Smooth muscle cell (in vitro differentiated cells): ENCODE measurements around the gene KCNJ1. TPM values are rescaled to one million over a fixed set of nuclear protein-coding genes. Genes with fewer than 3 reads are reported as not detected.

Experiments
- DNase-seq: peaks from one replicate; lab custom pipeline; 2025; ENCODE audit not compliant: unreplicated experiment; lab: John Stamatoyannopoulos, UW
- H2AFZ ChIP-seq: fragments of 200-600 bp; sonication (generic); 2 replicates; pipeline ENCODE4 v1.6.0; 2016; ENCODE audit warnings: antibody characterized with exemption, low read depth, mild to moderate bottlenecking
- H3F3A ChIP-seq: fragments of 200-600 bp; sonication (generic); 2 replicates; pipeline ENCODE4 v1.6.0; 2017; ENCODE audit warnings: antibody characterized with exemption, low read depth
- H3K27ac ChIP-seq: fragments of 200-600 bp; sonication (generic); 2 replicates; pipeline ENCODE4 v1.5.1; 2016; ENCODE audit warnings: low read depth, mild to moderate bottlenecking
- H3K27me3 ChIP-seq: fragments of 200-600 bp; sonication (generic); 2 replicates; pipeline ENCODE4 v1.6.1; 2016; ENCODE audit warnings: low read depth, mild to moderate bottlenecking
- H3K36me3 ChIP-seq: fragments of 200-600 bp; sonication (generic); 2 replicates; pipeline ENCODE4 v1.5.1; 2016; ENCODE audit warnings: low read depth
- H3K4me1 ChIP-seq: fragments of 200-600 bp; sonication (generic); 2 replicates; pipeline ENCODE4 v1.5.1; 2016; ENCODE audit warnings: low read depth
- H3K4me2 ChIP-seq: fragments of 200-600 bp; sonication (generic); 2 replicates; pipeline ENCODE4 v1.6.0; 2016; ENCODE audit warnings: mild to moderate bottlenecking
- H3K4me3 ChIP-seq: fragments of 200-600 bp; sonication (generic); 2 replicates; pipeline ENCODE4 v1.5.1; 2016; ENCODE audit warnings: mild to moderate bottlenecking
- H3K79me2 ChIP-seq: fragments of 200-600 bp; sonication (generic); 2 replicates; pipeline ENCODE4 v1.6.0; 2016; ENCODE audit warnings: low read depth, mild to moderate bottlenecking
- H3K9ac ChIP-seq: fragments of 200-600 bp; sonication (generic); 2 replicates; pipeline ENCODE4 v1.6.0; 2016; ENCODE audit warnings: low read depth
- H3K9me3 ChIP-seq: fragments of 200-600 bp; sonication (generic); replicated peaks from 2 replicates; pipeline ENCODE4 v1.5.1; 2016; ENCODE audit warnings: low read depth
- H4K20me1 ChIP-seq: fragments of 200-600 bp; sonication (generic); 2 replicates; pipeline ENCODE4 v1.6.0; 2016; ENCODE audit warnings: low read depth
- CTCF ChIP-seq: fragments of 200-600 bp; sonication (generic); IDR thresholded peaks from 2 replicates; pipeline ENCODE4 v1.5.1; 2017; ENCODE audit warnings: borderline replicate concordance, mild to moderate bottlenecking, antibody characterized with exemption; ENCODE audit not compliant: insufficient read depth, poor library complexity, severe bottlenecking
- WGBS: methylation state at CpG from one replicate; pipeline ENCODE4 v1.1.7; 2016; ENCODE audit warnings: low lambda C conversion rate; 5-methylcytosine and 5-hydroxymethylcytosine counted together
- polyA plus RNA-seq: library from polyadenylated mRNA; unstranded; fragments of >200 nt; fragmentation: Nextera tagmentation; extraction: Ambion mirVana; gene quantifications from 2 replicates; pipeline ENCODE4 v1.2.1, GENCODE V29; 2016
- total RNA-seq: library from RNA; depleted of rRNA; stranded (reverse); fragments of >200 nt; gene quantifications from 2 replicates; pipeline ENCODE4 v1.2.3, GENCODE V29; 2014

The KCNJ1 gene
- total RNA-seq: 0.99 TPM in 1 of 2 replicates, not detected in the other
- 0.35 TPM in 1 of 2 replicates, not detected in the other for polyA plus RNA-seq

GRCh38 chr11:128867277-128867676 lies at the start of gene KCNJ1:
KCNJ1 (minus strand) TSS chr11:128867296; CDS start chr11:128840243, 27,053 bp downstream.
- no peak for DNase-seq
- no peak within 1 kb of the TSS for H3K4me2 ChIP-seq
- no peak for TF ChIP-seq CTCF
- H3K9me3 ChIP-seq: no peaks in the 10 kb centered on the region
- WGBS: 88% methylated on average over 8 of the region's 8 CpGs
- H3K36me3 ChIP-seq: no peaks in the 10 kb centered on the region
- no peak within 1 kb of the TSS for H3K27ac ChIP-seq
- H3F3A ChIP-seq: peaks cover 12% of the 10 kb centered on the region
- H3K9ac ChIP-seq: no peak within 1 kb of the TSS
- no peaks in the 10 kb centered on the region for H3K79me2 ChIP-seq
- no peak within 1 kb of the TSS for H2AFZ ChIP-seq
- no peaks in the 10 kb centered on the region for H4K20me1 ChIP-seq
- H3K27me3 ChIP-seq: peaks cover 17% of the 10 kb centered on the region
- no peak within 1 kb of the TSS for H3K4me3 ChIP-seq
- H3K4me1 ChIP-seq: no peaks in the 10 kb centered on the region

- Histone ChIP-seq H3K9ac (no peak overlapping the region), H4K20me1 (no peaks in the 10 kb centered on the region), H3K27ac (no peak overlapping the region), H3K9me3 (no peaks in the 10 kb centered on the region), H3K4me3 (no peak overlapping the region), H3K4me1 (no peaks in the 10 kb centered on the region), H3F3A (no peaks in the 10 kb centered on the region), H3K4me2 (no peak overlapping the region), H3K79me2 (no peaks in the 10 kb centered on the region), H3K36me3 (no peaks in the 10 kb centered on the region), H3K27me3 (peaks cover 5% of the 10 kb centered on the region), H2AFZ (no peak overlapping the region)
- no peak for TF ChIP-seq CTCF
- 87% methylated on average over 2 of the region's 2 CpGs for WGBS
- no peak for DNase-seq
Observed at GRCh38 chr11:128916681-128917080, 49.6 kb upstream of the KCNJ1 start.

GRCh38 chr11:128916037-128916572 lies 49.0 kb upstream of the KCNJ1 start:
- Histone ChIP-seq H3K36me3 (no peaks in the 10 kb centered on the region), H3K4me3 (no peak overlapping the region), H3K4me1 (no peaks in the 10 kb centered on the region), H3K9ac (no peak overlapping the region), H4K20me1 (no peaks in the 10 kb centered on the region), H3K4me2 (no peak overlapping the region), H3K9me3 (no peaks in the 10 kb centered on the region), H3K27ac (no peak overlapping the region), H3F3A (no peaks in the 10 kb centered on the region), H3K27me3 (peaks cover 5% of the 10 kb centered on the region), H2AFZ (no peak overlapping the region), H3K79me2 (no peaks in the 10 kb centered on the region)
- no peak for TF ChIP-seq CTCF
- 63% methylated on average over 3 of the region's 3 CpGs for WGBS
- no peak for DNase-seq

GRCh38 chr11:128915149-128915521 lies 48.0 kb upstream of the KCNJ1 start:
- Histone ChIP-seq H3K4me2 (no peak overlapping the region), H4K20me1 (no peaks in the 10 kb centered on the region), H3K27ac (no peak overlapping the region), H3K9me3 (no peaks in the 10 kb centered on the region), H3K27me3 (peaks cover 5% of the 10 kb centered on the region), H2AFZ (no peak overlapping the region), H3K4me3 (no peak overlapping the region), H3K9ac (no peak overlapping the region), H3K79me2 (no peaks in the 10 kb centered on the region), H3K36me3 (no peaks in the 10 kb centered on the region), H3F3A (no peaks in the 10 kb centered on the region), H3K4me1 (no peaks in the 10 kb centered on the region)
- 69% methylated on average over 6 of the region's 6 CpGs for WGBS
- TF ChIP-seq CTCF: no peak
- DNase-seq: no peak
